DMS 273 treated with DMSO at 0.1 percent for 48 hours (cell line): ENCODE results near the gene CILP2.

Experiments used
- DNase-seq: peaks from one replicate; lab custom pipeline; 2025; lab: John Stamatoyannopoulos, UW

The CILP2 gene

GRCh38 chr19:19567391-19567790, 29.3 kb downstream of the CILP2 start:
- no peak for DNase-seq

GRCh38 chr19:19568802-19569756, 31.0 kb downstream of the CILP2 start:
- no peak for DNase-seq

- no peak for DNase-seq
Observed at GRCh38 chr19:19570571-19570970, 32.5 kb downstream of the CILP2 start.

GRCh38 chr19:19571071-19571786, 33.2 kb downstream of the CILP2 start:
- DNase-seq = no peak

GRCh38 chr19:19575411-19575810, 37.3 kb downstream of the CILP2 start:
- DNase-seq = no peak

- DNase-seq = peak; percentile 88
Observed at GRCh38 chr19:19578252-19578651, 40.2 kb downstream of the CILP2 start.

GRCh38 chr19:19579533-19580361, 41.7 kb downstream of the CILP2 start:
- DNase-seq = no peak

GRCh38 chr19:19580418-19580817, 42.4 kb downstream of the CILP2 start:
- no peak for DNase-seq

- no peak for DNase-seq
Observed at GRCh38 chr19:19581391-19581790, 43.3 kb downstream of the CILP2 start.

GRCh38 chr19:19582471-19582870, 44.4 kb downstream of the CILP2 start:
- DNase-seq = no peak

- DNase-seq = no peak
Observed at GRCh38 chr19:19584356-19584755, 46.3 kb downstream of the CILP2 start.

- DNase-seq = peak; percentile 44
Observed at GRCh38 chr19:19587771-19588170, 49.7 kb downstream of the CILP2 start.

GRCh38 chr19:19588546-19588945, 50.5 kb downstream of the CILP2 start:
- no peak for DNase-seq

- no peak for DNase-seq
Observed at GRCh38 chr19:19591133-19591825, 53.2 kb downstream of the CILP2 start.

GRCh38 chr19:19592690-19593089, 54.6 kb downstream of the CILP2 start:
- no peak for DNase-seq

GRCh38 chr19:19594381-19594780, 56.3 kb downstream of the CILP2 start:
- DNase-seq = peak; percentile 64

- peak; percentile 86 for DNase-seq
Observed at GRCh38 chr19:19595171-19595701, 57.2 kb downstream of the CILP2 start.
